CD4-positive, alpha-beta T cell treated with Interleukin-1 beta for 1 hour (primary cell): ENCODE results near the gene RGS11.

Experiments used
- DNase-seq, 2 donors: peaks; one replicate each; pipeline ENCODE4 v3.0.0-alpha.2; 2020 to 2022

The RGS11 gene

GRCh38 chr16:275786-276232, at the start of gene RGS11:
RGS11 (minus strand) TSS chr16:275944; CDS start chr16:275911, 33 bp downstream.
- no peak for DNase-seq

- peak; percentile 81 to 82 for DNase-seq
These were observed 48.9 kb upstream of the RGS11 start for GRCh38 chr16:324451-325334.

GRCh38 chr16:324201-324450, 48.4 kb upstream of the RGS11 start:
- no peak for DNase-seq

- no peak for DNase-seq
These were observed 46.9 kb upstream of the RGS11 start for GRCh38 chr16:322476-323143.

GRCh38 chr16:321532-321931, 45.8 kb upstream of the RGS11 start:
- no peak for DNase-seq

GRCh38 chr16:320206-320605, 44.5 kb upstream of the RGS11 start:
- no peak for DNase-seq

GRCh38 chr16:318628-319027, 42.9 kb upstream of the RGS11 start:
- no peak for DNase-seq

- no peak for DNase-seq
These were observed 41.8 kb upstream of the RGS11 start for GRCh38 chr16:317583-317982.

- no peak for DNase-seq
These were observed 41.2 kb upstream of the RGS11 start for GRCh38 chr16:316741-317464.

GRCh38 chr16:314795-315299, 39.1 kb upstream of the RGS11 start:
- no peak for DNase-seq

GRCh38 chr16:314351-314750, 38.6 kb upstream of the RGS11 start:
- DNase-seq, result no peak

- no peak for DNase-seq
These were observed 36.0 kb upstream of the RGS11 start for GRCh38 chr16:311725-312124.

GRCh38 chr16:309476-309875, 33.7 kb upstream of the RGS11 start:
- DNase-seq, result peak in 1 of 2 donors; percentile 21

- peak in 1 of 2 donors; percentile 12 for DNase-seq
These were observed 32.1 kb upstream of the RGS11 start for GRCh38 chr16:307691-308312.

- DNase-seq, result no peak
These were observed 31.2 kb upstream of the RGS11 start for GRCh38 chr16:306911-307370.

GRCh38 chr16:305916-306626, 30.3 kb upstream of the RGS11 start:
- no peak for DNase-seq

- DNase-seq, result peak; percentile 20 to 30
These were observed 28.2 kb upstream of the RGS11 start for GRCh38 chr16:303760-304505.

- no peak for DNase-seq
These were observed 26.2 kb upstream of the RGS11 start for GRCh38 chr16:301950-302349.

GRCh38 chr16:301235-301634, 25.5 kb upstream of the RGS11 start:
- DNase-seq, result no peak

- DNase-seq, result no peak
These were observed 22.1 kb upstream of the RGS11 start for GRCh38 chr16:297832-298231.

- DNase-seq, result no peak
These were observed 21.2 kb upstream of the RGS11 start for GRCh38 chr16:296806-297510.
